Kidney (tissue), 14 donors: ENCODE measurements around the gene CYP4F8. TPM values are rescaled to one million over a fixed set of nuclear protein-coding genes. Genes with fewer than 3 reads are reported as not detected.

Experiments used
- DNase-seq, 5 donors: peaks; one replicate each; pipeline ENCODE4 v3.0.0-alpha.2; 2013 to 2020
- FAIRE-seq: peaks from 2 replicates; lab custom pipeline; 2012; peaks lifted over from hg19 to GRCh38; lab: Jason Lieb, UNC
- H3K27ac ChIP-seq, 2 donors: one replicate each; pipeline ENCODE4 v1.7.0; 2013; ENCODE audit warnings: low read depth in 2 of 2, low read length in 2 of 2, inconsistent platforms in 1 of 2
- H3K27me3 ChIP-seq: one replicate; pipeline ENCODE4 v1.7.1; 2013; ENCODE audit warnings: low read length, inconsistent platforms; ENCODE audit not compliant: control insufficient read depth, insufficient read depth
- H3K36me3 ChIP-seq, 3 donors: one replicate each; pipeline versions ENCODE4 v1.7.0 to v1.7.1; 2013; ENCODE audit warnings: low read length in 3 of 3, control low read depth in 1 of 3, inconsistent platforms in 1 of 3; ENCODE audit not compliant: insufficient read depth in 3 of 3, control insufficient read depth in 2 of 3
- H3K4me1 ChIP-seq, 3 donors: one replicate each; pipeline versions ENCODE4 v1.7.0 to v1.7.1; 2013; ENCODE audit warnings: low read length in 3 of 3, inconsistent platforms in 1 of 3, low read depth in 1 of 3; ENCODE audit not compliant: control insufficient read depth in 2 of 3, insufficient read depth in 2 of 3
- H3K4me3 ChIP-seq, 3 donors: one replicate each; pipeline versions ENCODE4 v1.7.0 to v1.8.1; 2013; ENCODE audit warnings: low read length in 3 of 3, control low read depth in 1 of 3, inconsistent platforms in 1 of 3
- H3K9ac ChIP-seq, 3 donors: one replicate each; pipeline versions ENCODE4 v1.7.0 to v1.7.1; 2013; ENCODE audit warnings: low read length in 3 of 3, control low read depth in 1 of 3, inconsistent platforms in 1 of 3
- H3K9me3 ChIP-seq, 3 donors: one replicate each; pipeline versions ENCODE4 v1.7.0 to v1.7.1; 2013; ENCODE audit warnings: low read length in 3 of 3, control low read depth in 1 of 3, inconsistent platforms in 1 of 3; ENCODE audit not compliant: control insufficient read depth in 2 of 3, insufficient read depth in 1 of 3
- CTCF ChIP-seq: IDR thresholded peaks from 3 replicates; pipeline ENCODE4 v1.5.1; 2012; ENCODE audit warnings: mild to moderate bottlenecking, moderate library complexity, borderline replicate concordance; ENCODE audit not compliant: insufficient read depth; ENCODE audit errors: extremely low read depth
- intact Hi-C: fragments of 100-400 bp; cut with DNase I; formaldehyde crosslinking; loops from one replicate; pipeline ENCODE4 v1.11.1; 2022
- polyA plus RNA-seq: library from polyadenylated mRNA; stranded (reverse); fragments of 350-450 nt; fragmentation: Illumina TruSeq; extraction: RNeasy Lipid Tissue Mini Kit (QIAGEN cat#74804); gene quantifications from one replicate; pipeline ENCODE4 v1.2.3, GENCODE V29; 2014; ENCODE audit warnings: low read depth, low replicate concordance; ENCODE audit not compliant: insufficient read depth
- total RNA-seq: library from RNA; stranded (reverse); fragmentation: NEBNext Ultra II Directional; extraction: Animal tissue kit (Norgen Biotek cat#: 25700); gene quantifications from one replicate; pipeline ENCODE4 v1.2.1, GENCODE V29; 2021
- donor health status: control.
- donor health status: control.
- donor health status: control.
- donor health status: control.
- donor health status: control.
- donor health status: DM: yes; HTN: yes; CAD: no.
- donor health status: Normal renal cell carcinoma (clear cell type).

The CYP4F8 gene
- total and polyA plus RNA-seq, 2 donors from 2014 or later, result not detected

GRCh38 chr19:15613338-15613737 is 1.7 kb upstream of the CYP4F8 start:
- intact Hi-C loops, result no loop called here
- H3K36me3 ChIP-seq, result no peaks in the 10 kb centered on the region
- DNase-seq, result no peak
- H3K27me3 ChIP-seq, result no peaks in the 10 kb centered on the region
- TF ChIP-seq CTCF, result no peak
- H3K4me3 ChIP-seq, result no peak overlapping the region
- H3K9me3 ChIP-seq, result no peaks in the 10 kb centered on the region
- H3K27ac ChIP-seq, result no peak overlapping the region
- no peak overlapping the region for H3K9ac ChIP-seq
- no peaks in the 10 kb centered on the region for H3K4me1 ChIP-seq
- no peak for FAIRE-seq

DNA sequence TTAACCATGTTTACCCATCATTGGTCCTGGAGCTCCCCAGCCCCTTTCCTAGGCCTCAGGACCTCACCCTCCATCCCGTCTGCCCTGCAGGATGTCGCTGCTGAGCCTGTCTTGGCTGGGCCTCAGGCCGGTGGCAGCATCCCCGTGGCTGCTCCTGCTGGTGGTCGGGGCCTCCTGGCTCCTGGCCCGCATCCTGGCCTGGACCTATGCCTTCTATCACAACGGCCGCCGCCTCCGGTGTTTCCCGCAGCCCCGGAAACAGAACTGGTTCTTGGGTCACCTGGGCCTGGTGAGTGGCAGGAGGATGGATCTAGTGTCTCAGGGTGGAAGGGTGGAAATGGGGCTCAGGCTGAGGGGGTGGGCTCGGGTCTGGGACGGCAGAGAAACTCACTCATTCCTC is 508 bp downstream of the CYP4F8 start:
- no peak for DNase-seq
- H3K4me3 ChIP-seq, result no peak overlapping the region
- H3K36me3 ChIP-seq, result no peaks in the 10 kb centered on the region
- H3K27ac ChIP-seq, result no peak overlapping the region
- intact Hi-C loops, result no loop called here
- FAIRE-seq, result no peak
- TF ChIP-seq CTCF, result no peak
- H3K4me1 ChIP-seq, result no peaks in the 10 kb centered on the region
- H3K27me3 ChIP-seq, result no peaks in the 10 kb centered on the region
- no peaks in the 10 kb centered on the region for H3K9me3 ChIP-seq
- H3K9ac ChIP-seq, result no peak overlapping the region

GRCh38 chr19:15616183-15616582 is 1.2 kb downstream of the CYP4F8 start:
- Histone ChIP-seq H3K9ac (no peak overlapping the region), H3K27ac (no peak overlapping the region), H3K4me3 (no peak overlapping the region), H3K4me1 (no peaks in the 10 kb centered on the region), H3K9me3 (no peaks in the 10 kb centered on the region), H3K36me3 (no peaks in the 10 kb centered on the region), H3K27me3 (no peaks in the 10 kb centered on the region)
- DNase-seq (no peak), FAIRE-seq (no peak)
- intact Hi-C loops, result no loop called here
- TF ChIP-seq CTCF, result no peak

GRCh38 chr19:15616627-15617270 is 1.7 kb downstream of the CYP4F8 start:
- Histone ChIP-seq H3K9ac (no peak overlapping the region), H3K27me3 (no peaks in the 10 kb centered on the region), H3K27ac (no peak overlapping the region), H3K9me3 (no peaks in the 10 kb centered on the region), H3K36me3 (no peaks in the 10 kb centered on the region), H3K4me3 (no peak overlapping the region), H3K4me1 (no peaks in the 10 kb centered on the region)
- no peak for FAIRE-seq
- no peak for DNase-seq
- intact Hi-C loops, result no loop called here
- TF ChIP-seq CTCF, result no peak
